ENCODE measurements around the gene NT5DC4.
"Not testable (repeated sequence)": the region's sequence is repeated elsewhere in the genome, so short reads cannot be mapped to it uniquely, and the experiment has no call there.

Gene NT5DC4

DNA sequence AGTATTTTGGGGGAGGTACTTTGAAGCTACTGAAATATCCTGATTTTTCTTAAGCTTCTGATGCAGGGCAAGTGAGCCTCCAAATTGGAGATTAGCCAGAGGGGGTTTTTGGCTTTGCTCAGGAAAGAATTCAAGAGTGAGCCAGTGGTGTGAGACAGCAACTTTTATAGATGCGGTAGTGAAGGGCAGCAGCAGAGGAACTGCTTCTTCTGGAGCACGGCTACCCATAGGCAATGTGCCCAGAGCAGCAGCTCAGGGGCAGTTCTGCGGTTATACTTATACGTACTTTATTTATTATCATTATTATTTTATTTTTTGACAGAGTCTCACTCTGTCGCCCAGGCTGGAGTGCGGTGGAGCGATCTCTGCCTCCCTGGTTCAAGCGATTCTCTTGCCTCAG is 19.8 kb upstream of the NT5DC4 start:
- no peak for DNase-seq

DNA sequence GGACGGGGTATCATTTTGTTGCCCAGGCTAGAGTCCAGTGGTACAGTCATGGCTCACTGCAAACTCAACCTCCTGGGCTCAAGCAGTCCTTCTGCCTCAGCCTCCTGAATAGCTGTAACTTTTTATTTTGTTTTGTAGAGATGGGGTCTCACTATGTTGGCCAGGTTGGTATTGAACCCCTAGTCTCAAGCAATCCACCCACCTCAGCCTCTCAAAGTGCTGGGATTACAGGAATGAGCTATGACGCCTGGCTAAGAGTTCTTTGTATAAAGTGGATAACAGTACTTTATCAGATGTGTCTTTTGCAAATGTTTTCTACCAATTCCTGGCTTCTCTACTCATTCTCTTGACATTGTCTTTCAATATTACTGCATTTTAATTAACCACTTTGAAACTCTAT is 17.1 kb upstream of the NT5DC4 start:
- DNase-seq, result no peak

DNA sequence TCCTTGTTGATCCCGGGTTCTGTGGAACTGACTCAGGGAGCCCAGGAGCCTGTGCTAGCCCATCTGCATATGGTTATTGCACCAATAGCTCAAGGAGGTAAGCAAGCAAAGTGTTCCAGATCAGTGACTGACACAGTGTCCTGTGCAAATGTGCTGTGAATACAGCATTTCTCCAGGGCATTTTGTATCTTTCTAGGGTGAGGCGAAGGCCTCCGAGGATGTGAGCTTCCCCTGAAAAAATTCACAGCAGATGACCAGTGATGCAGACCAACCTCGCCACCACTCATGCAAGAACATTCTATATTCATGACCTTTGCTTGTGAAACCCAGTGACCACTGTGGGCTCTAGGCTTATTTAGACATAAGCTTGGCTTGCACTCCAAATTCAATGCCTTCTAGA is 15.2 kb upstream of the NT5DC4 start:
- no peak for DNase-seq

DNA sequence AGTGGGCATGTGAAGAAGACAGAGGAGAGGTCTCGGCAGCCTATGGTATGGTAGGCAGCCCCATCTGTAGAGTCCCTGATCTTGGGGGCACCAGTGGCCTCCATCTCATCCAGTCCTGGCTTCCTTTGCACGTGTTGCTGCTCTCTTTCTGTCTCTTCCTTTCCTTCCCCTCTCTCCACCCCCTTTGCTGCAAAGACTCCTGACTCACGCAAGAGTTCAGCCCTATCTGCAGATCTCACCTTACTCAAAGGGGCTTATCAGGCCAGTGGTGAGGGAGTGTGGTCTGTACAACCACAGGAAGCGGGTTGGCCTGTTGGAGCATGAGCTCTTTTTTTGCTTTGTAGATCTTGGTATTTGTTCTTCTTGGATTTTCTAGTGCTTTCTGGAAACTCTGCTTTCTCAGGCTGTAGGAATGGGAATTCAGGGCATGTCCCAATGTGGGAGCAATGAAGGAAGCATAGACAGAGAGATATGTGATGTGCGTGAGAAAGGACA is 14.6 kb upstream of the NT5DC4 start:
- DNase-seq, result no peak

- DNase-seq, result not testable (repeated sequence)
Observed at GRCh38 chr2:112706947-112707346, 13.9 kb upstream of the NT5DC4 start.

GRCh38 chr2:112708968-112709367 is 11.9 kb upstream of the NT5DC4 start:
- no peak for DNase-seq

- no peak for DNase-seq
Observed at GRCh38 chr2:112709703-112710102, 11.1 kb upstream of the NT5DC4 start.

DNA sequence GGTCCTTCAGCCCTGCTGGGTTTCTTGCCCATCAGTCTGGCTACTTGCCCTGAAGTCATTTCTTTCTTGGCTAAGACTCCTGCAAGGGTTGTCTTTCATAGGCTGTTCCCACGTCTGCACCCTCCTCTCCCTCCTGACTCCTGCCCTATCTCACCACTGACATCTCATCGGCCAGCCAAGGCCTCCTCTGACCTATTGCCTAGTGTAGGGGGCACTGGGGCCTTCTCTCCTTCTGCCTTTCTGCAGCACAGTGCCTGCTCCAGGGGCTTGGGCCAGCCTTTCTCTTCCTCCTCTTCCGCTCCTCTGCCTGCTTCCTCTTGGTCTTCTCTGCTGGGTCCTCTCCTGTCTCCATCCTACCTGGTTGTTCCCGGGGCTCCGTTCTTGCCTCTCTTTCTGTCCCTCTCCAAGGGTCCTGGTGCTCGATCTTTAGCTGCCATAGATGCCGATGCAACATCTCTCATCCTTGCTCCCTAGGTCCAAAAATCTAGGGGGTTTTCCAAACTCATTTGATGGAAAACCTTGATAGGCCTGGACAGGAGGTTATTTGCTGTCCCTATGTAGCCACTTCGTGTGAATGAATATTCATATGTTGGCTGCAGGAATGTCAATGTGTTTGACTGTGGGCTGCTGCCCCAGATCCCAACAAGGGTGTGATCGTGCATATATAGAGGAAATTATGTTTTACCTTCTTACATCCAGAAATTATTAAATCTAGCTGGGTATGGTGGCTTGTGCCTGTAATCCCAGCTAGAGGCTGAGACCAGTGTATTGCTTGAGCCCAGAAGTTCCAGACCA is 9.7 kb upstream of the NT5DC4 start:
- no peak for DNase-seq

DNA sequence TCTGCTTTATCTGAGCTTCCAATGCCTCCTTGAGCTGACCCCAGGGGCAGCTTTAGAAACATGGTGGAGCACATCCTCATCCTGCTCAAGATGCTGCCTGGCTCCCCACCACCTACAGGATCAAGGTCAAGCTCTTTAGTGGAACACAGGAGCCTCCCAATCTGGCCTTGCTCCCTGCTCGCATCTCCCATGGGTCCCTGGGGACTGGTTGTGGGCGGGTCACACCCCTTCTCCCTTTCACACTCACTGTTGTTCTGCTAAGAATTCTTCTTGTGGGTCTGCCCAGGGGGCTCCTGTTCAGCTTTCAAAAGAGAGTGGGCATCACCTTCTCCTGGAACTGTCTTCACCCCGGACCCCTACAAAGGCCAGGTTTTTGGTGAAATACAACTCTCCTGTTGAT is 8.4 kb upstream of the NT5DC4 start:
- no peak for DNase-seq

GRCh38 chr2:112712903-112713584 is 7.8 kb upstream of the NT5DC4 start:
- DNase-seq, result no peak

DNA sequence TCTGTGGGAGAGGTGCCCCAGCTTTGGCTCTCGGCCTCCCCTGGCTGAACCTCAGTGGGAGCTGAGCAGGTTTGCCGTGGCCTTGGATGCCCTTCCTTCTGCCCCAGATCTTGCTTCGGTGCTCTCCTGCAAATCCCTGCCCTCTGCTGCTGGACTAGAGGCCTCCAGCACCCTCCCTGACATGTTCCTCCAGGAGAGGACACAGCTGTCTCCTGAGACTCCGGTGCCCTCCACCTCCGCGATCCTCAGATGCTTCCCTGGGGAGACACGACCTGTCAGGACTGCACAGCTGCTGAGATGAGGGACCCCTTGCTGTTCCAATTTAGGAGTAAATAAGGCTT is 7.3 kb upstream of the NT5DC4 start:
- DNase-seq, result no peak

GRCh38 chr2:112713926-112714325 is 6.9 kb upstream of the NT5DC4 start:
- DNase-seq, result no peak

- no peak for DNase-seq
Observed at GRCh38 chr2:112714331-112714730, 6.5 kb upstream of the NT5DC4 start.

GRCh38 chr2:112714836-112715631 is 5.8 kb upstream of the NT5DC4 start:
- DNase-seq, result no peak

DNA sequence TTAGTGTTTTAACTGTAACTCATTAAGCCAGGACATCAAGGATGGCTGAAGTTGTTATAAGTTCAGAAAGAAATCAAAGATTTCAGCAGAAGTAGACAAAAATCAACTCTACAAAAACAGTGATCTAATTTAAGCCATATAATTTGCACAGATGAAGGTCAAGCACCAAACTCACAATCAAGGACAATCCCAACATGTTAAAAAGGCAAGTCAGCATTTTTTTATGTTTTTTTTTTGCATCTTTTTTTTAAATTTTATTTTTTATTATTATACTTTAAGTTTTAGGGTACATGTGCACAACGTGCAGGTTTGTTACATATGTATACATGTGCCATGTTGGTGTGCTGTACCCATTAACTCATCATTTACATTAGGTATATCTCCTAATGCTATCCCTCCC is 4.7 kb upstream of the NT5DC4 start:
- DNase-seq, result not testable (repeated sequence)

DNA sequence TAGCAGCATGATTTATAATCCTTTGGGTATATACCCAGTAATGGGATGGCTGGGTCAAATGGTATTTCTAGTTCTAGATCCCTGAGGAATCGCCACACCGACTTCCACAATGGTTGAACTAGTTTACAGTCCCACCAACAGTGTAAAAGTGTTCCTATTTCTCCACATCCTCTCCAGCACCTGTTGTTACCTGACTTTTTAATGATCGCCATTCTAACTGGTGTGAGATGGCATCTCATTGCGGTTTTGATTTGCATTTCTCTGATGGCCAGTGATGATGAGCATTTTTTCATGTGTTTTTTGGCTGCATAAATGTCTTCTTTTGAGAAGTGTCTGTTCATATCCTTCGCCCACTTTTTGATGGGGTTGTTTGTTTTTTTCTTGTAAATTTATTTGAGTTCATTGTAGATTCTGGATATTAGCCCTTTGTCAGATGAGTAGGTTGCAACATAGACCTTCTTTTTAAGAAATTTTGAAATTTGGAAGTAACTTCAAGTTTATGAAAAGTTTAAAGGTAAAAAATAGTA is 3.9 kb upstream of the NT5DC4 start:
- DNase-seq, result not testable (repeated sequence)

DNA sequence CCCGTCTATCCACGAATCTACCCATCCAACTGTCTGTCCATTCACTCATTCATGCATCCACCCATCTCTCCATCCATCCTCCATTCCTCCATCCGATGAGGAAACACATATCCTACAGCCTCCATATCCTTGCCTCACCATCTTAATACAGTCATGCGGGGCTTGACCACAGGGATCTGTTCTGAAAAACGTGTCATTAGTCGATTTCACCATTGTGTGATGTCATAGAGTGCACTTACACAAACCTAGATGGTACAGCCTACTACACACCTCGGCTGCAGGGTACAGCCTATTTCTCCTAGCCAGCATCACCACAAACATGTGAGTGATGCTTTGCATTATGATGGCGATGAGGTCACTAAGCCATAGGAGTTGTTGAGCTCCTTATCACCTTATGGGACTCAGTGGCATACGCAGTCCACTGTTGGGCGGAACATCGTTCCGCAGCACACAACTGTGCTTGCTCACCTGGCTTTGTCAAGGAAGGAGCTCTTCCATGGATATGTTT is 1.9 kb upstream of the NT5DC4 start:
- no peak for DNase-seq

DNA sequence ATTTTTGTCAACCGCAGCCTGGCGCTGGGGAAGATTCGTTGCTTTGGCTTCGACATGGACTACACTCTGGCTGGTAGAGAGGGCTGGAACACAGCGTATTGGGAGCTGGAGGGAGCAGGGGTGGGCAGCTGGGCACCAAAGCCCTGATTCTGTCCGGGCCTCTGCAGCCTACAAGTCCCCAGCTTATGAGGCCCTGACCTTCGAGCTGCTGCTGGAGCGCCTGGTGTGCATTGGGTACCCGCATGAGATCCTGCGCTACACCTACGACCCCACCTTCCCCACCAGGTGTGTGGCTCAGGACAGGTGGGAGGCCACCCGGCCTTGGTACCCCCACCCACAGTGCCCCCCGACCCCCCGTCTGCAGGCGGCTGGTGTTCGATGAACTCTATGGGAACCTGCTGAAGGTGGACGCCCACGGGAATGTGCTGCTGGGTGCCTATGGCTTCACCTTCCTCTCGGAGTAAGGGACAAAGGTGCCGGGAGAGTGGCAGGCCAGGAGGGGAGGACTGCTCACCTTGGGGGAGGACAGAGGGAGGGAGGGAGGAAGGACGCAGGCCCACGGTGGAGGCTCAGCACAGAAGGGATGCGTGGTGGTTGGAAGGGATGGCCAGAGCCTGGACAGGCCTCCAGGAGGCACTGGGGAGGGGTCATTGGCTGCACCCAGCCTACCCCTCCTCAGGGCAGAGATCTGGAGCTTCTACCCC is 1.2 kb downstream of the NT5DC4 start:
- DNase-seq, result no peak

DNA sequence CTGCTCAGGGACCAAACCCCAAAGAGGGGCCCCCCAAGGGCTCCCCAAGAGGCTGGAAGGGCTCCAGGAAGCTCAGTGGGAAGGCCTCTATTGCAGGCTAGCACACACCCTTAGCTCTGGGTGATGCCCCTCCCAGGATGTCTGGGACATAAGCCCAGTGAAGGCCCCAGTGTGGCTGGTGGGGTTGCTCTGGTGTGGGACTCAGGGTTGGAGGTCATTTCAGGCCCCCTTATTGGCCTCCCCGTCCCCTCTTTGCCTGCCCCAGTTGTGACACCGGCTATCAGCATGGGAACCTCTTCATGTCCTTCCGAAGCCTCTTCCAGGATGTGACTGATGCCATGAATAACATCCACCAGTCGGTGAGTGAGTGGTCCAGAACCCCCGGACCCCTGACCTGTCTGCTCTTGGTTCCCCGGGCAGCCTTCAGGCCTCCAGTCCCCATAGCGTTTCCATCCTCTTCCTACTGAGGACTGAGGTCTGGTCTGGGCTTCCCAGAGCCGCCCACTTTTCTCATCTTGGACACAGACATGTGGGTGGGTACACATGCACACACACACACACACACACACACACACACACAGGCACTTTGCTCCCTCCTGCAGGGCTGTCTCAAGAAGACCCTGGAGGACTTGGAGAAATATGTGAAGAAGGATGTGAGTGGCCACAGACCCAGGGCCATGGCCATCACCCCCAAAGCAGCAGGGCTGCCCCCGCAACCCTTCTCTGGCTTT is 2.2 kb downstream of the NT5DC4 start:
- no peak for DNase-seq

- DNase-seq, result no peak
Observed at GRCh38 chr2:112723547-112723940, 2.7 kb downstream of the NT5DC4 start.

DNA sequence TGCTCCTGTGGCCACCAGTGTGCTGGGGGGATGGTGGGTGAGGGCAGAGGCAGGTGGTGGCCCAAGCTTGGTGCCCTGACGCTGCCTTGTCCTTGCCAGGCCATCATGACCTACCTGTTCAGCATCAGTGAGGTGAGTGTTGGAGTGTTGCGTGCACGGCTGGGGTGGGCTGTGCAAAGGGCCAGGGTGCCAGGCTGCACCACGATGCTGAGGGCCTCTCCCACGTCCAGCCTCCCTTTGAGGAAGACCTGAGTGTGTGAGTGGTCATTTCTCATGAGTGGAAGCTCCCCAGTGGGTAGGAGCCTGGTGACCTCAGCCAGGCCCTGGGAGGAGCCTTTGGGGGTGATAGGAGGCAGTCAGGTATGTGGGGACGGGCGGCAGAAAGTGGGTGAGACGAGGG is 3.2 kb downstream of the NT5DC4 start:
- no peak for DNase-seq

Data from NCI-H187 treated with DMSO at 0.1 percent for 48 hours (cell line).